Epithelial cell of proximal tubule (primary cell): ENCODE measurements around the gene SMAD2. TPM values are rescaled to one million over a fixed set of nuclear protein-coding genes. Genes with fewer than 3 reads are reported as not detected.
A peak's percentile ranks its signal among the peaks of the same experiment; 100 is the strongest.

ENCODE experiments used
- DNase-seq: peaks from one replicate; pipeline ENCODE4 v3.0.0-alpha.2; 2011; ENCODE audit warnings: low read depth
- H3K4me3 ChIP-seq: 2 replicates; pipeline ENCODE4 v1.5.1; 2011; ENCODE audit warnings: low read depth, mild to moderate bottlenecking, low read length
- CTCF ChIP-seq: conservative IDR thresholded peaks from 2 replicates; pipeline ENCODE4 v1.5.1; 2012; ENCODE audit warnings: low read depth, mild to moderate bottlenecking, low read length
- total RNA-seq: library from RNA; depleted of rRNA; stranded (reverse); fragments of >200 nt; gene quantifications from 2 replicates; pipeline ENCODE4 v1.2.3, GENCODE V29; 2015

SMAD2 gene
- total RNA-seq, 1 donor from 2014 or later = 79.5 TPM

DNA sequence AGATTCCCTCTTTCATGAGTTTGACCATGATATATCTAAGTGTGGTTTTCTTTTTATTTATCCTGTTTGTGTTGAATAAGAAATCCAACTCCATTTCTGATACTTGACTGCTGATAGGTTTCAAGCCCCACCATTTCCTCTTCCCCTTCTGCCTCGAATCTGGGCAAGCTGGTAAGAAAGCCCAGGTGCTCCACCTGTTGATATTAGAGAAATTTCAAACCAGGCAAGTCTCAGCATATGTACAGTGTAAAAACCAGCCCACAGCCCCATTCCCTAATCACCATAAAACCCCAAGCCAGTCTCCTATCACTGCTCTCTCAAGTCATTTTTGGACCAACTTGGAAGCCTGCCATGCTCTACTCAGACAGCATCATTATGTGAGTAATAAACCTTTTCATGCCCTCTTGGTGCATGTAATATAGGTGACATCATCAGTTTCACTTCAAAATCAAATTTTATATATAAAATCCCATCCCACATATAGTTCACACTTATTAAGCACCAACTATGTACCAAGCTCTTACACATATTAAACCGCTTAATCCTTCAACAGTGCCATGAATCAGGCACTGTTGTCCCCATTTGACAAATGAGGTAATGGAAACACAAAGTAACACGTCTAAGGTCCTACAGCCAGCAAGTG, 46.6 kb downstream of the SMAD2 start:
- TF ChIP-seq CTCF = no peak
- H3K4me3 ChIP-seq = no peak overlapping the region
- no peak for DNase-seq

DNA sequence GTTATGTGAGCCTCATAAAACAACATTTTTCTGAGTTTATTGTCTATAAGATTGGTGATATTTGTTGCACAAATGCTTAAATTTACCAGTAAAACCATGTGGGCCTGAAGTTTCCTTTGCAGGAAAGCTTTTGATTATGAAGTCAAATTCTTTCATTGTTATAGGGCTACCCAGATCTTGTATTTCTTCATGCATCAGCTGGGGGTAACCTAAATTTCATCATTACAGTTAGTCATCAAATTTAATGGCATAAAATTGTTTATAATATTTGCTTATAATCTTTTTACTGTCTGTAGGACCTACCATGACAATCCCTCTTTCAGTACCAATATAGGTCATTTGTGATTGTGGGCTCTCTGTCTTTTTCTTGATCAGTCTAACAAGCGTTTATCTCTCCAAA, 47.8 kb downstream of the SMAD2 start:
- no peak for TF ChIP-seq CTCF
- H3K4me3 ChIP-seq = no peak overlapping the region
- no peak for DNase-seq

- peak; percentile 43 for DNase-seq
- no peak for TF ChIP-seq CTCF
- H3K4me3 ChIP-seq = no peak overlapping the region
These were observed 48.6 kb downstream of the SMAD2 start for GRCh38 chr18:47881752-47882455.

- no peak for TF ChIP-seq CTCF
- DNase-seq = no peak
- H3K4me3 ChIP-seq = no peak overlapping the region
These were observed 49.4 kb downstream of the SMAD2 start for GRCh38 chr18:47881042-47881441.

- H3K4me3 ChIP-seq = no peak overlapping the region
- DNase-seq = no peak
- TF ChIP-seq CTCF = no peak
These were observed 52.6 kb downstream of the SMAD2 start for GRCh38 chr18:47877892-47878291.

DNA sequence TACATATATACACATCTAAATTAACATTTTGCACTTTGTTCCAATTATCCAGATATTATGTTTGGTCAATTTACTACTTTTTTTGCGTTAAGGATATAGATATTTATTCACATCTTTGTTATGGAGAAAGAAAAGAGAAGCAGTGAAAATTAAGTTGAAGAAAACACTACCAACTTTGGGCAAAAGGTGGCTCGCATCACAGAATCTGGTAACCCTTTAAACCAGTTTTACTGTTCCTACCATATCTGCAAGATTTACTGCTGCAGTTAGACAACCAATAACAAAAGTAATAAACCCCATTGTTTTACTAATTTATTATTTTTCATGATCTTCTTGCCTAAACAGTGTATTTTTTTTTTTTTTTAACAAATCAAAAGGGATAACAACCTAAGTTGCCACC, 53.6 kb downstream of the SMAD2 start:
- no peak for DNase-seq
- no peak for TF ChIP-seq CTCF
- no peak overlapping the region for H3K4me3 ChIP-seq

GRCh38 chr18:47873625-47874024, 56.8 kb downstream of the SMAD2 start:
- TF ChIP-seq CTCF = no peak
- H3K4me3 ChIP-seq = no peak overlapping the region
- no peak for DNase-seq
